Right lobe of liver (tissue), 6 donors: ENCODE results near the gene CENPV. TPM values are rescaled to one million over a fixed set of nuclear protein-coding genes. Genes with fewer than 3 reads are reported as not detected.

Experiments
- ATAC-seq, 4 donors: fragments of 200-7000 bp; cut with Tn5 transposase; one replicate each; pipeline ENCODE4 v1.9.1; 2020; ENCODE audit warnings: mild to moderate bottlenecking in 4 of 4, moderate library complexity in 4 of 4
- DNase-seq, 3 donors: peaks; one replicate each; pipeline ENCODE4 v3.0.0-alpha.2; 2020
- H3K27ac ChIP-seq, 3 donors: fragments of 200-600 bp; one replicate each; pipeline ENCODE4 v1.8.0; 2022
- H3K27me3 ChIP-seq, 2 donors: fragments of 200-600 bp; one replicate each; pipeline ENCODE4 v1.8.0; 2022
- H3K36me3 ChIP-seq, 4 donors: fragments of 200-600 bp; sonication (generic) in 1 of 4; one replicate each; pipeline versions ENCODE4 v1.5.1 to v1.8.0; 2017 to 2022; ENCODE audit warnings: control low read depth in 1 of 4
- H3K4me1 ChIP-seq, 4 donors: fragments of 200-600 bp; sonication (generic) in 1 of 4; one replicate each; pipeline versions ENCODE4 v1.5.1 to v1.8.0; 2017 to 2022; ENCODE audit warnings: control low read depth in 1 of 4
- H3K4me3 ChIP-seq, 3 donors: fragments of 200-600 bp; one replicate each; pipeline ENCODE4 v1.8.0; 2022
- H3K9me3 ChIP-seq, 4 donors: fragments of 200-600 bp; sonication (generic) in 1 of 4; one replicate each; pipeline versions ENCODE4 v1.5.1 to v1.8.0; 2017 to 2022; ENCODE audit warnings: control low read depth in 1 of 4
- CTCF ChIP-seq, 4 donors: fragments of 200-600 bp in 3 of 4; fragments of 450-650 bp in 1 of 4; IDR thresholded peaks; one replicate each; pipeline versions ENCODE4 v1.5.1 to v1.8.0; 2016 to 2022; ENCODE audit warnings: antibody characterized with exemption in 4 of 4, mild to moderate bottlenecking in 2 of 4
- POLR2A ChIP-seq: fragments of 450-650 bp; IDR thresholded peaks from one replicate; pipeline ENCODE4 v1.6.1; 2017; ENCODE audit warnings: antibody characterized with exemption, mild to moderate bottlenecking
- WGBS: methylation state at CpG from one replicate; pipeline ENCODE4 v1.1.6; 2018; ENCODE audit warnings: low coverage, low lambda C conversion rate; ENCODE audit not compliant: insufficient coverage; ENCODE audit errors: missing lambda C conversion rate; 5-methylcytosine and 5-hydroxymethylcytosine counted together
- intact Hi-C, 2 donors: fragments of 100-400 bp; cut with DNase I; formaldehyde crosslinking; loops; one replicate each; pipeline versions ENCODE4 v1.11.2 to v1.14.1; 2022
- total RNA-seq, 6 experiments: library from RNA; depleted of rRNA in 2 of 6; stranded (reverse); fragments of >200 nt in 2 of 6; fragmentation: NEBNext Ultra II Directional in 3 of 6; extraction: Animal tissue kit (Norgen Biotek cat#: 25700) in 3 of 6; gene quantifications; one replicate each; pipeline versions ENCODE4 v1.1.0 to v1.2.4, GENCODE V29; 2016 to 2023
- donor health status: DM: no; HTN: yes; CAD: no.
- donor health status: DM: no; HTN: no; CAD: no.
- donor health status: DM: no; HTN: no; CAD: no.
- donor health status: DM: no; HTN: yes; CAD: no.
- donor health status: DM: no; HTN: yes; CAD: no.

Gene CENPV
- total RNA-seq, 6 experiments from 2014 or later: 19.8 to 34.5 (median 24.8) TPM

DNA sequence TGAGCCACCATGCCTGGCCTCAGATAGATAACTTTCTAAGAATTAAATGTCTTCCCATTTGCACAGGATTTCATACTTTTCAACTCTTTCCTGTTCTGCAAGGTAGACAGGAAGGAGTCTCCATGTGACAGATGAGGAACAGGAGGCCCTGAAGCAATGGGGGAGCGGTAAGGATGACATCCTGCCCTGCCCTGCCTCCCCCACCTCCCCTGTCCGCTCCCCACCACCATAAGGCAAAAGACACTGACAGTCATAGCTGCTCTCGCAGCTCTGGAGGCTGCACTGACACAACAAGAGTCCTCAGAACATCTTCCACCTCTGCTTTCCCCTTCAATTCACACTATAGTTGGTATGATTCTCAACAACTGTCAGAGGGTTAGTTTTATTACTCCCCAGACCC, 9.7 kb downstream of the CENPV start:
- Histone ChIP-seq H3K9me3 (no peaks in the 10 kb centered on the region), H3K4me1 (no peaks in the 10 kb centered on the region), H3K27me3 (no peaks in the 10 kb centered on the region), H3K27ac (no peak overlapping the region), H3K36me3 (peaks cover 0 to 8% (median under 1%) of the 10 kb centered on the region in 4 donors), H3K4me3 (no peak overlapping the region)
- ATAC-seq: no peak
- no peak for TF ChIP-seq POLR2A
- no peak for TF ChIP-seq CTCF (IDR thresholded peaks at IDR 0.05)
- 80% methylated on average over 1 of the region's 3 CpGs for WGBS
- no peak for DNase-seq
- intact Hi-C loops: no loop called here

DNA sequence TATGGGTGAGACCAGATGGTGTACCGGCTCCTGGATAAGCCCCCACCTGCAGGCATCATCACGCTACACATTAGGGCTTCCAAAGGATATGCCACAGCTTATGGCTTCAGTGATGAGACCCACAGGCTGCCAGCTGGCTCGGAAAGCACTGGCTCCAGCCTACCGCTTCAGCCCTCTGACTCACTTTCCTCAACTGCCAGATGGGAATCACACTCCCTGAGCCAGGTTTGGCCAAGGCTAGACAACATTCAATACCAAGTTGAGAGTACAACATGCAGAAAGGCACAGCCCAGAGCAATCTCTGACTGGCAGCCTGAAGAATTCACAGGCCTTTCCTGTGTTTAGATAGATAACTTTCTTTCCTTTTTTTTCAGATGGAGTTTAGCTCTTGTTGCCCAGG, 10.3 kb downstream of the CENPV start:
- H3K9me3 ChIP-seq: no peaks in the 10 kb centered on the region
- no peak overlapping the region for H3K27ac ChIP-seq
- DNase-seq: no peak
- H3K36me3 ChIP-seq: peaks cover 0 to 3% (median under 1%) of the 10 kb centered on the region in 4 donors
- H3K27me3 ChIP-seq: no peaks in the 10 kb centered on the region
- no peak for TF ChIP-seq CTCF (IDR thresholded peaks at IDR 0.05)
- no peak for TF ChIP-seq POLR2A
- ATAC-seq: peak in 2 of 4 donors; percentile 11 to 12
- 93% methylated on average over 2 of the region's 4 CpGs for WGBS
- intact Hi-C loops: no loop called here
- no peak overlapping the region for H3K4me3 ChIP-seq
- no peaks in the 10 kb centered on the region for H3K4me1 ChIP-seq

DNA sequence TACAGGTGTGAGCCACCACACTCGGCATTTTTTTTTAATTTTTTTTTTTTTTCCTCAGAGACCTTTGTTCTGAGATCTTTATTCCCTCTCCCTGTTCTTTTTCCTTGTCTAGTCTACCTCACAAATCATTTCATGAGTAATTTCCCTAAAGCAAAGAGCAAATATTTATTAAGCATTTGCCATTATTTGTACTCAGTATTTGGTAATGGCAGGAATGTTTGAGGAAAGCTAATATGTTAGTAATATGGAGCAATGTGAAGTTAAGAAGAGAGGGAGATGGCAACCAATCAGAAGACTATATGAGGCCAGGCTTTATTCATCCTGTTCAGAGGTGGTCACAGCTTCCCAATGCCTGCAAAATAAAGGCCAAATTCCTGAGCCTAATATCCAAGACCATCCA, 13.3 kb downstream of the CENPV start:
- no peaks in the 10 kb centered on the region for H3K9me3 ChIP-seq
- H3K36me3 ChIP-seq: peaks cover 0 to 3% (median under 1%) of the 10 kb centered on the region in 4 donors
- ATAC-seq (peak; percentile 10 to 81 (median 46)), DNase-seq (no peak)
- no peak for TF ChIP-seq CTCF (IDR thresholded peaks at IDR 0.05)
- TF ChIP-seq POLR2A: no peak
- no peak overlapping the region for H3K27ac ChIP-seq
- intact Hi-C loops: no loop called here
- H3K4me1 ChIP-seq: no peaks in the 10 kb centered on the region
- H3K27me3 ChIP-seq: no peaks in the 10 kb centered on the region
- 63% methylated on average over 1 of the region's 1 CpG for WGBS
- no peak overlapping the region for H3K4me3 ChIP-seq

DNA sequence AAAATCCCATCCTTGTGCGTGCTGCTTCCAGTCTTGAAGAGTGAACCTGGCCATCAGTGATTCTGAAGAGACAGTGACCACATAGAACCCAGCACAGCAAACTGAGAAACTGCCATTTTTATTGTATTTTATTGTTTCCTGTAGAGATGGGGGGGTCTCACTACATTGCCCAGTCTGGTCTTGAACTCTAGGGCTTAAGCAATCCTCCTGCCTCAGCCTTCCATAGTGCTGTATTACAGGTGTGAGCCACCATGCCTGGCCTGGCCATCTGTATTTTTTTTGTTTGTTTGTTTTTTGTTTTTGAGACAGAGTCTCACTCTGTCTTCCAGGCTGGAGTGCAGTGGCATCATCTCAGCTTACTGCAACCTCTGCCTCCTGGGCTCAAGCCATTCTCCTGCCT, 13.9 kb downstream of the CENPV start:
- DNase-seq (no peak), ATAC-seq (peak in 1 of 4 donors; percentile 6)
- no peak overlapping the region for H3K4me3 ChIP-seq
- H3K4me1 ChIP-seq: no peaks in the 10 kb centered on the region
- intact Hi-C loops: no loop called here
- 100% methylated on average over 1 of the region's 1 CpG for WGBS
- H3K9me3 ChIP-seq: no peaks in the 10 kb centered on the region
- no peak overlapping the region for H3K27ac ChIP-seq
- no peaks in the 10 kb centered on the region for H3K27me3 ChIP-seq
- no peak for TF ChIP-seq CTCF (IDR thresholded peaks at IDR 0.05)
- no peak for TF ChIP-seq POLR2A
- peaks cover 0 to 3% (median under 1%) of the 10 kb centered on the region in 4 donors for H3K36me3 ChIP-seq

DNA sequence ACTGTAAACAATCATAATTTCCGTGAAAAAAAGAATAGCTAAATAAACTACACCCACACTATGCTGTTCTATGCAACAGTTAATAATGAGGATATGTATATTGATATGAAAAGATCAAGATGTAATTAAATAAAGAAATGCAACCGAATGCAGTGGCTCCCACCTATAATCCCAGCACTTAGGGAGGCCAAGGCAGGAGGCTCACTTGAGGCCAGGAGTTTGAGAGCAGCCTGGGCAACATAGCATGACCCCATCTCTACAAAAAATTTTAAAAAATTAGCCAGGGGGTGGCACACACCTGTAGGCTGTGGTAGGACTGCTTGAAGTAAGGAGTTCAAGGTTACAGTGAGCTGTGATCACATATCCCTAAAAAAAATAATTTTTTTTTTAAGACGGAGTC, 14.9 kb downstream of the CENPV start:
- WGBS: 86% methylated on average over 1 of the region's 3 CpGs
- Histone ChIP-seq H3K9me3 (no peaks in the 10 kb centered on the region), H3K27me3 (no peaks in the 10 kb centered on the region), H3K4me1 (no peaks in the 10 kb centered on the region), H3K27ac (no peak overlapping the region), H3K36me3 (peaks cover 0 to 3% (median 0%) of the 10 kb centered on the region in 4 donors), H3K4me3 (no peak overlapping the region)
- TF ChIP-seq POLR2A (no peak), CTCF (IDR thresholded peaks at IDR 0.05) (no peak)
- DNase-seq (no peak), ATAC-seq (no peak)
- intact Hi-C loops: no loop called here
